ENCODE measurements around the gene DISC1. TPM values are rescaled to one million over a fixed set of nuclear protein-coding genes. Genes with fewer than 3 reads are reported as not detected.

DISC1 gene
- total RNA-seq, 1 experiment from 2014 or later: 1.8 TPM

DNA sequence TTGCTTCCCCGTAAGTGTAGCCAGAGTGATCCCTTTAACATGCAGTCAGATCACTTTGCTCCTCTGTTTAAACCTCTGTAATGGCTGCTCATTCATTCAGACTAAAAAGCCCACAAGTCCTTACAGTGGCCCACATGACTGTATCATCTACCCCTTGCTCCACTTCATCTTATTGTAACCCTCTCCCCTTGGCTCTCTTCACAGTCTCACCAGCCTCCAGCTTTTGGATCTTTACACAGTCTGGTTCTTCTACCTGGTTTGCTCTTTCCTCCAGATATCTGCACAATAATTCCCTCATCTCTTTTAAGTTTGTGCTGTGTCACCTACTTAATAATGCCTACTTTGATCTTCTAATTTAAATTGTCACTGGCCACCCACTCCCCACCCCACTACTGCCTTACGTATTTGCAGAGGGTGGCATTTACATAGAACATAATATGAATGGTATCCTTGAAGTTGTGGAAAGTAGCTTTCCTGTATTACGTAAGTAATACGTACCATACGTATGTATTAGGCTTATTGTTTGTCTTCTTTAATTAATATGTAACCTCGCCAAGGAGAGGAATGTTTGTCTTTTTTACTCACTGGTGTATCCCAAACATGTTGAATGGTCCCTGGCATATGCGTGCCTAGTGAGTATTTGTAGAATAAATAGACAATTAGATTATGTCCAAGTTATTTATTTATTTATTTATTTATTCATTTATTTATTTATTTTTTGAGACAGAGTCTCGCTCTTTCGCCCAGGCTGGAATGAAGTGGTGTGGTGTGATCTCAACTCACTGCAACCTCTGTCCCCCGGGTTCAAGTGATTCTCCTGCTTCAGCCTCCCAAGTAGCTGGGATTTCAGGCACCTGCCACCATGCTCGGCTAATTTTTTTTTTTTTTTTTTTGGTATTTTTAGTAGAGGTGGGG, 49.5 kb upstream of the DISC1 start:
- no peak for ATAC-seq
- H3K36me3 ChIP-seq (ENCODE audit: control insufficient read depth in 1 of 2, insufficient read depth in 2 of 2, low read length in 2 of 2): no peaks in the 10 kb centered on the region
- no peaks in the 10 kb centered on the region for H3K79me2 ChIP-seq (ENCODE audit: insufficient read depth, low read length)
- no peak overlapping the region for H3K4me2 ChIP-seq (ENCODE audit: low read length)
- no TSS peak for BruUV-seq (replicated peaks)
- intact Hi-C loops (cut with micrococcal nuclease): no loop called here
- no peak overlapping the region for H3K4me3 ChIP-seq (replicated peaks in 1 of 2; ENCODE audit: low read depth in 1 of 2, low read length in 2 of 2)
- no peaks in the 10 kb centered on the region for H3K27me3 ChIP-seq (ENCODE audit: insufficient read depth, low read length)
- ChIA-PET CTCF (no interaction called here), POLR2A (no interaction called here), RAD21 (ENCODE audit: low non-redundant PET in 1 of 2, low total read pairs in 2 of 2, uncharacterized antibody in 2 of 2, unreplicated experiment in 2 of 2) (no interaction called here)
- no peaks in the 10 kb centered on the region for H3K9me3 ChIP-seq (ENCODE audit: control insufficient read depth in 1 of 2, insufficient read depth in 1 of 2, low read depth in 1 of 2, low read length in 2 of 2)
- no peak overlapping the region for H3K9ac ChIP-seq (ENCODE audit: low read length)
- no peak overlapping the region for H3K27ac ChIP-seq (ENCODE audit: low read depth, low read length)
- DNase-seq (ENCODE audit: low read depth, low spot score): no peak
- no peak overlapping the region for H2AFZ ChIP-seq (ENCODE audit: low read depth, low read length, poor library complexity, severe bottlenecking)
- TF ChIP-seq ZNF274 (IDR thresholded peaks at IDR 0.05; ENCODE audit: low read depth, low read length): no peak
- TF ChIP-seq, protein P1, sequence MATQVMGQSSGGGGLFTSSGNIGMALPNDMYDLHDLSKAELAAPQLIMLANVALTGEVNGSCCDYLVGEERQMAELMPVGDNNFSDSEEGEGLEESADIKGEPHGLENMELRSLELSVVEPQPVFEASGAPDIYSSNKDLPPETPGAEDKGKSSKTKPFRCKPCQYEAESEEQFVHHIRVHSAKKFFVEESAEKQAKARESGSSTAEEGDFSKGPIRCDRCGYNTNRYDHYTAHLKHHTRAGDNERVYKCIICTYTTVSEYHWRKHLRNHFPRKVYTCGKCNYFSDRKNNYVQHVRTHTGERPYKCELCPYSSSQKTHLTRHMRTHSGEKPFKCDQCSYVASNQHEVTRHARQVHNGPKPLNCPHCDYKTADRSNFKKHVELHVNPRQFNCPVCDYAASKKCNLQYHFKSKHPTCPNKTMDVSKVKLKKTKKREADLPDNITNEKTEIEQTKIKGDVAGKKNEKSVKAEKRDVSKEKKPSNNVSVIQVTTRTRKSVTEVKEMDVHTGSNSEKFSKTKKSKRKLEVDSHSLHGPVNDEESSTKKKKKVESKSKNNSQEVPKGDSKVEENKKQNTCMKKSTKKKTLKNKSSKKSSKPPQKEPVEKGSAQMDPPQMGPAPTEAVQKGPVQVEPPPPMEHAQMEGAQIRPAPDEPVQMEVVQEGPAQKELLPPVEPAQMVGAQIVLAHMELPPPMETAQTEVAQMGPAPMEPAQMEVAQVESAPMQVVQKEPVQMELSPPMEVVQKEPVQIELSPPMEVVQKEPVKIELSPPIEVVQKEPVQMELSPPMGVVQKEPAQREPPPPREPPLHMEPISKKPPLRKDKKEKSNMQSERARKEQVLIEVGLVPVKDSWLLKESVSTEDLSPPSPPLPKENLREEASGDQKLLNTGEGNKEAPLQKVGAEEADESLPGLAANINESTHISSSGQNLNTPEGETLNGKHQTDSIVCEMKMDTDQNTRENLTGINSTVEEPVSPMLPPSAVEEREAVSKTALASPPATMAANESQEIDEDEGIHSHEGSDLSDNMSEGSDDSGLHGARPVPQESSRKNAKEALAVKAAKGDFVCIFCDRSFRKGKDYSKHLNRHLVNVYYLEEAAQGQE (IDR thresholded peaks at IDR 0.05; ENCODE audit: low read depth): no peak
- TF ChIP-seq TCF7L2 (IDR thresholded peaks at IDR 0.05; ENCODE audit: borderline replicate concordance, extremely low read depth, insufficient read depth, insufficient read length): no peak
- no peak for TF ChIP-seq JUND (IDR thresholded peaks at IDR 0.05)
- TF ChIP-seq YY1 (IDR thresholded peaks at IDR 0.05; ENCODE audit: extremely low read depth, insufficient replicate concordance, low read depth, low read length): no peak
- TF ChIP-seq SP1 (IDR thresholded peaks at IDR 0.05; ENCODE audit: low read depth): no peak
- TF ChIP-seq, protein P2, sequence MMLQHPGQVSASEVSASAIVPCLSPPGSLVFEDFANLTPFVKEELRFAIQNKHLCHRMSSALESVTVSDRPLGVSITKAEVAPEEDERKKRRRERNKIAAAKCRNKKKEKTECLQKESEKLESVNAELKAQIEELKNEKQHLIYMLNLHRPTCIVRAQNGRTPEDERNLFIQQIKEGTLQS (IDR thresholded peaks at IDR 0.05): no peak
- no peak for TF ChIP-seq EGR1 (IDR thresholded peaks at IDR 0.05; ENCODE audit: low read depth)
- no peak for TF ChIP-seq CTCF (IDR thresholded peaks at IDR 0.05 in 2 of 3, conservative IDR thresholded peaks at IDR 0.05 in 1 of 3; ENCODE audit: borderline replicate concordance in 1 of 3, insufficient read depth in 1 of 3, low read depth in 2 of 3, low read length in 2 of 3)
- TF ChIP-seq POLR2AphosphoS5 (IDR thresholded peaks at IDR 0.05; ENCODE audit: low read depth, low read length): no peak
- TF ChIP-seq SRF (IDR thresholded peaks at IDR 0.05; ENCODE audit: low read depth): no peak
- TF ChIP-seq ZFX (IDR thresholded peaks at IDR 0.05): no peak
- no peak for TF ChIP-seq RAD21 (IDR thresholded peaks at IDR 0.05; ENCODE audit: low read depth)
- H3K4me1 ChIP-seq (ENCODE audit: control insufficient read depth in 1 of 2, insufficient read depth in 2 of 2, low read length in 2 of 2): no peaks in the 10 kb centered on the region
- no peaks in the 10 kb centered on the region for H3K9me2 ChIP-seq (ENCODE audit: insufficient read depth)
- H4K20me1 ChIP-seq (ENCODE audit: insufficient read depth): no peaks in the 10 kb centered on the region
